Muscle layer of duodenum (tissue), 2 donors: ENCODE results near the gene HINT2.

ENCODE experiments used
- H3K27ac ChIP-seq: one replicate; pipeline ENCODE4 v1.7.0; 2013; ENCODE audit warnings: mild to moderate bottlenecking, low read length
- H3K27me3 ChIP-seq: one replicate; pipeline ENCODE4 v1.7.0; 2013; ENCODE audit warnings: low read depth, mild to moderate bottlenecking, control low read depth, low read length
- H3K36me3 ChIP-seq, 2 donors: one replicate each; pipeline ENCODE4 v1.7.0; 2013; ENCODE audit warnings: low read length in 2 of 2, control low read depth in 1 of 2, mild to moderate bottlenecking in 1 of 2; ENCODE audit not compliant: insufficient read depth in 2 of 2, control insufficient read depth in 1 of 2
- H3K4me1 ChIP-seq, 2 donors: one replicate each; pipeline ENCODE4 v1.7.0; 2013; ENCODE audit warnings: low read length in 2 of 2, mild to moderate bottlenecking in 2 of 2, control low read depth in 1 of 2, moderate library complexity in 1 of 2; ENCODE audit not compliant: insufficient read depth in 2 of 2, control insufficient read depth in 1 of 2
- H3K4me3 ChIP-seq, 2 donors: one replicate each; pipeline ENCODE4 v1.7.0; 2013; ENCODE audit warnings: low read length in 2 of 2, low read depth in 1 of 2, mild to moderate bottlenecking in 1 of 2
- H3K9me3 ChIP-seq, 2 donors: one replicate each; pipeline ENCODE4 v1.7.0; 2013; ENCODE audit warnings: low read length in 2 of 2, control low read depth in 1 of 2, mild to moderate bottlenecking in 1 of 2; ENCODE audit not compliant: control insufficient read depth in 1 of 2
- donor health status: healthy.

The HINT2 gene

DNA sequence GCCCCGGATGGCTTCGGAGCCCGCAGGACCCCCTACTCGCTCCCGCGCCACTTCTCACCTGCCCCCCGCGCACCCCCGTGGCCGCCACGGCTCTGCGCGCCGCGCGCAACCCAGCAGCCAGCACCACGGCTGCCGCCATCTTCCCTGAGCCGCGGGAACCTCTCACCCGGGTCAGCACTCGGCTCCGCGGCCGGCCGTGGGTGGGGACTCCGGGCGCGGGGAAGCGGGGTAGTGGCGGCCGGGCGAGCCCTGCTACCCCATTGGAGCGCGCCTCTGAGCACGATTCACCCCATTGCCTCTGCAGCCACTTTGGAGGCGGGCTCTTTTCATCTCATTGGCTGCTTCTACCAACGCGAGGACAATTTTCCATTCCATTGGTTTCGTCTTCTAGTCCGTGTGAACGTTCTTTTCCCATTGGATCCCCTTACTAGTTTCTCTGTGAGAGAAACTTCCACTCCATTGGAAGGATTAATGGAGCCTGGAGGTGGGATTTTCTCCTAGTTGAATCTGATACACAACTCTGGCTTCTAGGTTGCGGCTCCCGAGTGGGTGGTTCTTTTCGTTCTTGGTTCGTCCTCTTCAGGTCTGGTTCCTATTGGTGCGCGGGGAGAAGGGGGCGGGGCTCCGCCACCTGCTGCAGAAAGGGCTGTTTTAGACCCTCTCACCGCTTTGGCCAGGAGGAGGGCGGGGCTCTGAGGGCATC is at the start of gene HINT2:
Gene HINT2, minus strand, starts transcription at position 202 of the 703 bp plus-strand sequence. Its CDS starts 63 bp downstream, at position 139.
- Histone ChIP-seq H3K27ac (peak within 1 kb of the TSS; percentile 92), H3K36me3 (no peaks in the 10 kb centered on the region), H3K4me1 (peaks cover 19 to 38% of the 10 kb centered on the region in 2 donors)

DNA sequence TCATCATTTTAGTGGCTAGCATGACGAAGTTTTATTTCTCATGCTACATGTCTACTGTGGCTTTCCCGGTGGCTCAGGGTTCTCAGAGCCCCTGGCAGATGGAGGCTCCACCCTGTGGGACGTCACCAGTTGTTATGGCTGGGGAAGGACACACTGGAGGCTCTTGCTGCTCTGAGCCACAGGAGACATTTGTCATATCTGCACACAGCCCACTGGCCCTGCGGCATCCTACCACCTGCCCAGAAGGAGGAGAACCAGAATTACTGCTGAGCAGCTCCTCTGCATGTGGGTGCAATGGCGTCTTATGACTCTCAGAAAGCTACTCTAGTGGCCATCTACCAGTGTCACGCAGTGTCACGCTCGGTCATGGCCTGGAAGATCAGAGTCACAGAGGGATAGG is 48.7 kb upstream of the HINT2 start:
- no peaks in the 10 kb centered on the region for H3K4me1 ChIP-seq
- no peaks in the 10 kb centered on the region for H3K36me3 ChIP-seq
- no peaks in the 10 kb centered on the region for H3K9me3 ChIP-seq
- H3K27me3 ChIP-seq, result no peaks in the 10 kb centered on the region
- no peak overlapping the region for H3K27ac ChIP-seq
- no peak overlapping the region for H3K4me3 ChIP-seq

More for the DNA sequence above, at the start of gene HINT2:
- no peaks in the 10 kb centered on the region for H3K27me3 ChIP-seq
- no peaks in the 10 kb centered on the region for H3K9me3 ChIP-seq
- peak within 1 kb of the TSS; percentile 86 to 89 for H3K4me3 ChIP-seq

DNA sequence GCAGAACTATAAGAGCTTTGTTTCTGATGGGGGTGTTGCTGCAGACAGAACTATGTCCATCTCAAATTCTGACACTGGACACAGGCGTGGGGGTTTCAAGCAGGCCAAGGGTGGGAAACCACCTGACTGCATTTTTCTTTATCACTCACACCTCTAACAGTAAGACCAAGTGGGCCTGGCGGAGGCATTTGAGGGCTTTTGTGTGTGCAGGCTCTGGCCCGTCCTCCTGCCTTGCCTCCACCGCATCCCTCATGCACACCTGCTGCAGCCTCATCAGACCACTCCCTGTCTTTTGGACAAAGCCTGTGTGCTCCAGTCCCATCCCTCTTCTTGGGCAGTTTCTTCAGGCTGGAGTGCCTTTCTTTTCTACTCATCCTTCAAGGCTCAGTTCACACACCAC is 47.5 kb upstream of the HINT2 start:
- Histone ChIP-seq H3K36me3 (no peaks in the 10 kb centered on the region), H3K9me3 (no peaks in the 10 kb centered on the region), H3K27me3 (no peaks in the 10 kb centered on the region), H3K4me3 (no peak overlapping the region), H3K27ac (no peak overlapping the region), H3K4me1 (no peaks in the 10 kb centered on the region)

DNA sequence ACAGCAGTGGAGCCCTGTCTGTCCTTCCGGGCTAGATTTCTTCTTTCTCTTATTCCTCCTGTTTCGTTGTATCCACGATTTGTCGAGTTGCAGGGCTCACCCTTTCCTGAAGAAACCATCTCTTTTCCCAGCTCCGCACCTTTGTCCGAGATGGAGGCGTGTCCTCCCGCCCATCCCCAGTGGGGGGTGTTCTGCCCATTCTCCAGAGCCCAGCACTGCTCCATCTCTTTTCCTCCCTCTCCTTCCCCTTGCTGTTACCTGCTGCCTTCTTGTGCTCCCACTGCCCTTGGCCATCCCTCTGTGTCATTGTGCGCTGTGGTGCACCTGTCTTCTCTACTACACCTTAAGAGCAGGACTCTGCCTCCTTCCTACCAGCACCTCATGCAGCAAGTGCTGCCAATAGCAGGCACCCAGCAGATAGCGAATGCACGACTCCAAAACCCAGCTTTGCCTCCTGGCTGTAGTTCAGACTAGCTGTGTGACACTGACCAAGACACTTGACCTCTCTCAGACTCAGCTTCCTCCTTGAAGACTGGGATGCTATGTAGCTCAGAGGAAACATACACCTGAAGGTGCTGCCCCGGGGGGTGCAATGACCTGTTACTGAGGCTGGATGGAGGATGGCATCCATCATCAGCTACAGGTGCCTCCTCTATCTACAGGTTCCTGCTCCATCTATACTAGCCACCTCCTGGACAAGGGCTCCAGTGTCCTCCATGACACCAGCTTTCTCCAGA is 46.5 kb upstream of the HINT2 start:
- H3K36me3 ChIP-seq, result no peaks in the 10 kb centered on the region
- no peak overlapping the region for H3K4me3 ChIP-seq

DNA sequence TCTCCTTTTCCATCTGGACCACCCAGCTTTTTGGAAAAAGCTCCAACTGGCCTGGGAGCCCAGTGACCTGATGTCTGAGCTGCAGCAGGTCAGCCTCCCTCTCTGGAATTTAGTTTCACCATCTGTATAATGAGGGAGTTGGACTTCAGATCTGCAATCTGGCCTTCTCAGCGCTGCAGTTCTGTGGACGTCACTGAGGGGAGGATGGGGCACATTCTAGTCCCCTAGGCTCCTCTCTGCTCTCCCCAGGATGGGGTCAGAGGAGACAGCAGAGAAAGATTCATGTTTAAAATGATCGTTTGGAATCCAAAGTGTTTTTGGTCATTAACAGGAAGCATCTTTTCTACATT is 45.1 kb upstream of the HINT2 start:
- Histone ChIP-seq H3K4me1 (no peaks in the 10 kb centered on the region), H3K9me3 (no peaks in the 10 kb centered on the region), H3K27me3 (no peaks in the 10 kb centered on the region), H3K4me3 (no peak overlapping the region), H3K27ac (no peak overlapping the region), H3K36me3 (no peaks in the 10 kb centered on the region)

More for the DNA sequence above, 46.5 kb upstream of the HINT2 start:
- Histone ChIP-seq H3K27ac (no peak overlapping the region), H3K9me3 (no peaks in the 10 kb centered on the region), H3K27me3 (no peaks in the 10 kb centered on the region), H3K4me1 (no peaks in the 10 kb centered on the region)

DNA sequence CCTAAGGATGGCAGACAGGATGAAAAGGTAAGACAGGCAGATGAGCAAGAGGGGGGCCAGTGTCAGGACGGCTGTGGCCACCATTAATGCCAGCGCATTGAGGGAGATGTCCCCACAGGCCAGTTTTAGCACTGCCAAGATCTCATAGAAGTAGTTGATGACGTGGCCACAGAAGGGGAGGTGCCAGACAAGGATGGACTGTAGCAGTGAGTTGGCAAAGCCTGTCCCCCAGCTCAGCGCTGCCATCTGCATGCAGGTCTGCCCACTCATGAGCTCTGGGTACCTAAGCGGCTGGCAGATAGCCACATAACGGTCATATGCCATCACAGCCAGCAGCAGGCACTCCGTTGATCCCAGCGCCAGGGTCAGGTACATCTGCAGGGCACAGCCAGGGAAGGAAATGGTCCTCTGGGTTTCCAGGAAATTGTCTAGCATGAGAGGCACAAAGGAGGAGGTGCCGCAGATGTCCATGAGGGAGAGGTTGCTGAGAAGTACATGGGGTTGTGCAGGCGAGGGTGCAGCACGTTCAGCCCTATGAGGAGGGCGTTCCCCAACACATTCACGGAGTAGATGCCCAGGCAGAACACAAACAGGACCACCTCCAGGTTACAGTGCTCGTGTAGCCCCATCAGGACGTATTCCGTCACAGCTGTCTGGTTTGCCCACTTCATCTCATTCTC is 44.6 kb upstream of the HINT2 start:
- no peaks in the 10 kb centered on the region for H3K36me3 ChIP-seq
- H3K27me3 ChIP-seq, result no peaks in the 10 kb centered on the region
- no peak overlapping the region for H3K4me3 ChIP-seq
- no peak overlapping the region for H3K27ac ChIP-seq
- no peaks in the 10 kb centered on the region for H3K9me3 ChIP-seq
- H3K4me1 ChIP-seq, result no peaks in the 10 kb centered on the region

DNA sequence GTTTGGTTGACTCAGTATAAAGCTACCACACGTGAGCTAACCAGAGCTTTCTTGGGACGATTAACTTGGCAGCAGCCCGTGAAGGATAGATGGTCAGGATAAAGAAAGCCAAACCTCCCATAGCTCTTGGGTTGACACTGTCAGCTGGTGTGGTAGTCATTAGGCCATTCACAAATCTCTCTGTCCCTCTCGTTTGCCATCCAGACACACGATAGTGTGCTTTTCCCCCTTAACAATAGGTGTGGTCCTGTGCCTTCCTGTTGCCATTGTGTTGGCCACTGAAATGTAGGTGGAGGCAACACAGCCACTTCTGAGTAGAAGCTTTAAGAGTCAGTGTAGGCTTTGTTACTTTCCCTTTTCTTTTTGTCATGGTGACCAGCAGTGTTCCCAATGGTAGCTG is 43.6 kb upstream of the HINT2 start:
- no peak overlapping the region for H3K27ac ChIP-seq
- H3K27me3 ChIP-seq, result no peaks in the 10 kb centered on the region
- H3K36me3 ChIP-seq, result peaks cover 0 to 6% of the 10 kb centered on the region in 2 donors
- H3K4me3 ChIP-seq, result no peak overlapping the region
- H3K4me1 ChIP-seq, result no peaks in the 10 kb centered on the region
- no peaks in the 10 kb centered on the region for H3K9me3 ChIP-seq

DNA sequence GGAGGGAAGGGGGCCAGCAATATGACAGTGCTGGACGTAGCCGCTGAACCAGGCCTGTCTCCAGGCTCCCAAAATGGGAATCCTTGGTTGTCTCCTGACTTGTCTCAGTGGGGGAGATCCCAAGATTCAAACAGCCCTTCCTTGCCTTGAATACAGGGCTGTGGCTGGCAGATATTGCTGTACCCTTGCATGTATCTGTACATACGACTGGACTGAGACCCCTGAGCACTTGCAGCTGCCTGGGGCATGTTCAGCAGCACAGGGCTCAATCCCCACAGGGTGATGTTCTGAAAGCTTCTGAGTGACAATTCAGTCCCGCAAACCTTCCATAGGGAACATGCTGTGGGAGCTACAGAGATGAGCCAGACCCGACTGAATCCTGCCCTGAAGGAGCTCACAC is 42.0 kb upstream of the HINT2 start:
- H3K27ac ChIP-seq, result no peak overlapping the region
- no peaks in the 10 kb centered on the region for H3K9me3 ChIP-seq
- H3K4me1 ChIP-seq, result no peaks in the 10 kb centered on the region
- no peaks in the 10 kb centered on the region for H3K27me3 ChIP-seq
- no peak overlapping the region for H3K4me3 ChIP-seq
- H3K36me3 ChIP-seq, result peaks cover 0 to 13% of the 10 kb centered on the region in 2 donors

DNA sequence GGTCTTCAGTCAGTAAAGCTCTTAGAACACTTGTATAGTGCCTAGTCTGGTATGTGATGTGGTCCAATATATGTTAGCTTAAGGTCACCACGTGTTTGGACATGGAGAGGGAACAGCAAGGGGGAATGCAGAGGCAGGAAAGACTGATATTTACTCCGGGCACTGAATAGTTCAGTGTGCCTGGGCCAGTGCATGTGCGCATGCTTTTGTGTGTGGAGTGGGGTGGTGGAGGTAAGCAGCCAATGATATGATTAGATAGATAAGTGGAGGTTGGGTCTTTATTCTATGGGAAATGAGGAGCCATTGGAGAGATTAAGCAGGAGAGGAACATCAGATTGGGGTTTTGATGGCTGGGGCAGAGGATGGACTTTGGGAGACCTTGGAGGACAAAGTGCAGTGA is 41.4 kb upstream of the HINT2 start:
- H3K4me1 ChIP-seq, result no peaks in the 10 kb centered on the region
- H3K27ac ChIP-seq, result no peak overlapping the region
- H3K9me3 ChIP-seq, result no peaks in the 10 kb centered on the region
- no peak overlapping the region for H3K4me3 ChIP-seq
- no peaks in the 10 kb centered on the region for H3K27me3 ChIP-seq
- peaks cover 0 to 13% of the 10 kb centered on the region in 2 donors for H3K36me3 ChIP-seq

DNA sequence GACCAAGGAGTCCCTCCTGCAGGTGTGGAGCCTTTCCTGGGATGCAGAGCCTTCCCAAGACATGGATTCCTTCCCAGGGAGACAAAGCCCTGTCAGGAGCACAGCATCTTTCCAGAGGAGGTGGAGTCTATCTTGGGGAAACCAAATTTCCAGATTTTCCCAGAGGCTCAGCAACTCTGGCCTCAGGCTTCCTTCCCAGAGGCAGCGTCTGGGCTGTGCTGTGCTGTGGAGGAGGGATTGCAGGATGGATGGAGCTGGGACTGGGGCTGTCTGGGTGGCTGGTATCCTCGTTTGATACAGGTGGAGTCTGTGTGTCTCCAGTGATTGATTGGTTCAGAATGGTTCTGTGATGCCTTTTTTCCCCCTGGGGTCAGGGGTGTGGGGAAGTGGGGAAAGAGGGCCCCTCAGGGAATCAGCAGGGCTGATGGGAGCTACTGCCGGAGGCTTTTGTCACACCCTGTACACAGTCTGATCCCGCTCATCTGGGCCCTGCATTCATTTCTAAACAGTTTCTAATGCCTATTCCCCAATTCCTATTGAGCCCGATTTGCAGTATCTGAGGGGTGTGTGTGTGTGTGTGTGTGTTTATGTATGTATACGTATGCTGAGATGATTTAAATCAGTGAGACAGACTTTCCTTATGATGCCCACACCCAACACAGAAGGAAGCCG is 39.4 kb upstream of the HINT2 start:
- no peaks in the 10 kb centered on the region for H3K9me3 ChIP-seq
- no peak overlapping the region for H3K4me3 ChIP-seq
- no peak overlapping the region for H3K27ac ChIP-seq
- H3K27me3 ChIP-seq, result no peaks in the 10 kb centered on the region
- no peaks in the 10 kb centered on the region for H3K4me1 ChIP-seq
- peaks cover 0 to 13% of the 10 kb centered on the region in 2 donors for H3K36me3 ChIP-seq
